Thyroid gland (tissue), 4 donors: ENCODE measurements around the gene ARHGAP28.

Experiments
- CTCF ChIP-seq, 6 experiments: fragments of 200-600 bp in 3 of 6; fragments of 450-650 bp in 3 of 6; sonication (generic) in 3 of 6; IDR thresholded peaks; one replicate each; pipeline ENCODE4 v1.5.1; 2016 to 2019; ENCODE audit warnings: antibody characterized with exemption in 6 of 6, mild to moderate bottlenecking in 2 of 6, inconsistent platforms in 1 of 6, moderate library complexity in 1 of 6
- POLR2A ChIP-seq, 2 donors: fragments of 450-650 bp; IDR thresholded peaks; one replicate each; pipeline ENCODE4 v1.6.1; 2017; ENCODE audit warnings: antibody characterized with exemption in 2 of 2, mild to moderate bottlenecking in 2 of 2, moderate library complexity in 1 of 2

GRCh38 chr18:6942742-6943141, 213.2 kb downstream of the ARHGAP28 start:
- TF ChIP-seq CTCF (IDR thresholded peaks at IDR 0.05) (no peak), POLR2A (IDR thresholded peaks at IDR 0.05) (no peak)
